HepG2 (cell line): ENCODE results near the gene GRIK4. TPM values are rescaled to one million over a fixed set of nuclear protein-coding genes. Genes with fewer than 3 reads are reported as not detected.

Source experiments
- ATAC-seq: fragments of 200-7000 bp; cut with Tn5 transposase; 3 replicates; pipeline ENCODE4 v1.9.1; 2020; ENCODE audit warnings: mild to moderate bottlenecking, moderate library complexity
- BruUV-seq: library from RNA; stranded (reverse); fragments of 400-500 nt; replicated peaks from 2 replicates; lab custom pipeline; 2021; lab: Mats Ljungman, UMichigan
- CTCF ChIA-PET: fragments of 300-600 bp; formaldehyde crosslinking; extraction: SDS; loops from one replicate; lab custom pipeline; 2021; ENCODE audit warnings: low total read pairs, inconsistent platforms, low intra/inter-chr PET ratio; lab: Yijun Ruan, JAX
- POLR2A ChIA-PET: fragments of 350-600 bp; sonication (Branson Sonifier 250); formaldehyde crosslinking; loops from one replicate; lab custom pipeline; 2020; ENCODE audit warnings: antibody characterized with exemption, inconsistent platforms; lab: Yijun Ruan, JAX
- DNase-seq: peaks from one replicate; pipeline ENCODE4 v3.0.0-alpha.2; 2015; ENCODE audit warnings: low spot score
- FAIRE-seq: peaks from 3 replicates; lab custom pipeline; 2011; peaks lifted over from hg19 to GRCh38; lab: Jason Lieb, UNC
- H2AFZ ChIP-seq: one replicate; pipeline ENCODE4 v1.6.1; 2011; ENCODE audit warnings: low read length, inconsistent platforms
- H3K27ac ChIP-seq: fragments of 300-600 bp; 3 replicates; pipeline ENCODE4 v1.8.0; 2011; ENCODE audit warnings: mixed run types, mild to moderate bottlenecking, mixed read lengths, low read length, inconsistent platforms; ENCODE audit not compliant: insufficient read depth; ENCODE audit errors: extremely low read length
- H3K27me3 ChIP-seq, 2 experiments: fragments of 200-600 bp in 1 of 2; 2 replicates in 1 of 2; 3 replicates in 1 of 2; pipeline versions ENCODE4 v1.6.0 to v1.8.0; 2011; ENCODE audit warnings: low read length in 2 of 2, mild to moderate bottlenecking in 2 of 2, moderate library complexity in 2 of 2, inconsistent platforms in 1 of 2; ENCODE audit not compliant: insufficient read depth in 2 of 2, control insufficient read depth in 1 of 2
- H3K36me3 ChIP-seq, 2 experiments: fragments of 200-600 bp in 1 of 2; replicated peaks in 1 of 2; 2 replicates in 1 of 2; 3 replicates in 1 of 2; pipeline versions ENCODE4 v1.5.1 to v1.8.0; 2011; ENCODE audit warnings: low read length in 2 of 2, inconsistent platforms in 1 of 2; ENCODE audit not compliant: insufficient read depth in 2 of 2, control insufficient read depth in 1 of 2
- H3K4me1 ChIP-seq: 2 replicates; pipeline ENCODE4 v1.5.1; 2012; ENCODE audit warnings: low read length, inconsistent platforms; ENCODE audit not compliant: insufficient read depth
- H3K4me2 ChIP-seq: 2 replicates; pipeline ENCODE4 v1.6.0; 2011; ENCODE audit warnings: low read depth, low read length, inconsistent platforms
- H3K4me3 ChIP-seq, 3 experiments: fragments of 200-600 bp in 1 of 3; sonication (generic), shearing (Covaris generic) in 1 of 3; replicated peaks in 1 of 3; 2 replicates each; pipeline ENCODE4 v1.5.1; 2011 to 2016; ENCODE audit warnings: low read length in 3 of 3, inconsistent platforms in 2 of 3, low read depth in 2 of 3, mild to moderate bottlenecking in 2 of 3, control low read depth in 1 of 3, mixed read lengths in 1 of 3; ENCODE audit not compliant: insufficient read depth in 1 of 3
- H3K79me2 ChIP-seq: one replicate; pipeline ENCODE4 v1.6.1; 2011; ENCODE audit warnings: low read length, inconsistent platforms; ENCODE audit not compliant: insufficient read depth
- H3K9ac ChIP-seq: 2 replicates; pipeline ENCODE4 v1.6.0; 2011; ENCODE audit warnings: mild to moderate bottlenecking, low read depth, low read length, inconsistent platforms; ENCODE audit not compliant: insufficient read depth
- H3K9me3 ChIP-seq: 2 replicates; pipeline ENCODE4 v1.5.1; 2012; ENCODE audit warnings: mild to moderate bottlenecking, low read length
- H4K20me1 ChIP-seq: 2 replicates; pipeline ENCODE4 v1.6.0; 2011; ENCODE audit warnings: inconsistent platforms, mild to moderate bottlenecking, low read length, moderate library complexity; ENCODE audit not compliant: insufficient read depth
- GATA4 ChIP-seq: sonication (generic); IDR thresholded peaks from 2 replicates; pipeline ENCODE4 v1.6.1; 2016; ENCODE audit warnings: antibody characterized with exemption, low read depth, borderline replicate concordance
- HIC2 ChIP-seq: sonication (generic); formaldehyde crosslinking; IDR thresholded peaks from 2 replicates; pipeline ENCODE4 v1.9.0; 2022; ENCODE audit warnings: low read depth, missing genetic modification reagents
- RBM22 ChIP-seq: fragments of 200-400 bp; formaldehyde crosslinking; optimal IDR thresholded peaks from 2 replicates; pipeline ENCODE3; 2017; ENCODE audit warnings: mild to moderate bottlenecking, low read length, moderate library complexity
- RFX3 ChIP-seq: IDR thresholded peaks from 2 replicates; pipeline ENCODE4 v1.6.1; 2016; ENCODE audit warnings: missing biosample characterization, missing genetic modification reagents
- UBTF ChIP-seq: sonication (generic); formaldehyde crosslinking; IDR thresholded peaks from 2 replicates; pipeline ENCODE4 v1.4.0; 2020; ENCODE audit warnings: mild to moderate bottlenecking, missing genetic modification reagents
- ZFP36L2 ChIP-seq: sonication (generic); formaldehyde crosslinking; IDR thresholded peaks from 2 replicates; pipeline ENCODE4 v1.4.0; 2020; ENCODE audit warnings: missing genetic modification reagents
- ZNF674 ChIP-seq: sonication (generic); formaldehyde crosslinking; IDR thresholded peaks from 2 replicates; pipeline ENCODE4 v1.5.0; 2020; ENCODE audit warnings: low read depth, mild to moderate bottlenecking, missing genetic modification reagents
- WGBS: methylation state at CpG from one replicate; pipeline ENCODE4 v1.1.6; 2017; ENCODE audit warnings: low lambda C conversion rate; 5-methylcytosine and 5-hydroxymethylcytosine counted together
- in situ Hi-C: cut with HindIII; loops from 2 replicates; pipeline ENCODE4 v1.10.0; 2017; ENCODE audit warnings: low pct_unique_long_range_greater_than_20kb; ENCODE audit not compliant: extremely low pct_ligation_motif_present
- intact Hi-C: fragments of 100-400 bp; cut with micrococcal nuclease; formaldehyde crosslinking; loops from one replicate; pipeline ENCODE4 v1.10.0; 2022; ENCODE audit not compliant: unreplicated experiment
- polyA plus RNA-seq, 8 experiments: library from polyadenylated mRNA; depleted of rRNA in 3 of 8; stranded (reverse) in 7 of 8; unstranded in 1 of 8; fragments of >200 nt; fragmentation: Illumina TruSeq in 4 of 8; extraction: Trizol in 4 of 8; gene quantifications; 2 replicates each; pipeline versions ENCODE4 v1.2.1 to v1.2.3, GENCODE V29; 2011 to 2016; ENCODE audit warnings: low read depth in 4 of 8, missing spikeins in 1 of 8, mixed read lengths in 1 of 8; ENCODE audit not compliant: insufficient read depth in 1 of 8
- total RNA-seq, 5 experiments: library from RNA; depleted of rRNA; stranded (reverse); fragments of >200 nt; fragmentation: Illumina TruSeq; extraction: Trizol; gene quantifications; 2 replicates each; pipeline ENCODE4 v1.2.3, GENCODE V29; 2016; ENCODE audit warnings: low read depth in 1 of 5

Gene GRIK4
- total and polyA plus RNA-seq, 2 of the 13 experiments (the other 11 are each of a cell fraction or from before 2014, with no cell fraction given): 0.04 to 0.07 TPM

GRCh38 chr11:120907971-120908370 is 396.4 kb downstream of the GRIK4 start (continued):
- TF ChIP-seq RBM22 (no peak), HIC2 (no peak), UBTF (CRISPR knock-in tag) (no peak)

GRCh38 chr11:120908461-120909181 is 397.1 kb downstream of the GRIK4 start:
- Histone ChIP-seq H3K27me3 (peaks cover 0 to 8% of the 10 kb centered on the region in 2 experiments; a peak in 2 of 5 replicates), H3K4me3 (no peak overlapping the region), H2AFZ (no peak overlapping the region), H3K79me2 (no peaks in the 10 kb centered on the region), H3K27ac (no peak overlapping the region), H3K36me3 (no peaks in the 10 kb centered on the region), H3K9me3 (no peaks in the 10 kb centered on the region), H4K20me1 (no peaks in the 10 kb centered on the region), H3K4me2 (no peak overlapping the region), H3K4me1 (peaks cover 26% of the 10 kb centered on the region), H3K9ac (no peak overlapping the region)
- DNase-seq: no peak
- ChIA-PET POLR2A (interaction anchor here (0.6 kb wide), 1 partner anchor 1375 kb away, joined by 3 read pairs; no protein-coding TSS in a partner anchor), CTCF (no interaction called here)
- BruUV-seq: no TSS peak
- no peak for FAIRE-seq
- in situ Hi-C loops (no loop called here), intact Hi-C loops (no loop called here)
- ATAC-seq: peak; percentile 59
- TF ChIP-seq GATA4: no peak
- no peak for TF ChIP-seq RFX3 (CRISPR knock-in tag)
- TF ChIP-seq ZNF674 (CRISPR knock-in tag): no peak
- no peak for TF ChIP-seq ZFP36L2
- WGBS: 13% methylated on average over 9 of the region's 9 CpGs
